A673 (cell line): ENCODE measurements around the gene ABCC5. TPM values are rescaled to one million over a fixed set of nuclear protein-coding genes. Genes with fewer than 3 reads are reported as not detected.

Source experiments
- BruUV-seq: library from RNA; stranded (reverse); fragments of 400-500 nt; replicated peaks from 2 replicates; lab custom pipeline; 2021; lab: Mats Ljungman, UMichigan
- CTCF ChIA-PET: fragments of 300-600 bp; sonication (Branson Sonifier 250); formaldehyde crosslinking; loops from one replicate; lab custom pipeline; 2022; ENCODE audit warnings: antibody characterized with exemption; lab: Charles Lee
- POLR2A ChIA-PET: fragments of 300-600 bp; sonication (Branson Sonifier 250); formaldehyde crosslinking; loops from one replicate; lab custom pipeline; 2022; ENCODE audit warnings: antibody characterized with exemption; ENCODE audit not compliant: low non-redundant PET; lab: Charles Lee
- DNase-seq: peaks from one replicate; pipeline ENCODE4 v3.0.0-alpha.2; 2015; ENCODE audit warnings: low spot score
- H3K27ac ChIP-seq: fragments of 200-600 bp; sonication (generic); 2 replicates; pipeline ENCODE4 v1.5.1; 2016; ENCODE audit warnings: mixed run types, low read depth, mild to moderate bottlenecking, mixed read lengths, antibody characterized with exemption, low read length; ENCODE audit not compliant: poor library complexity, severe bottlenecking
- H3K27me3 ChIP-seq: fragments of 200-600 bp; sonication (generic); replicated peaks from 2 replicates; pipeline ENCODE4 v1.6.1; 2017; ENCODE audit warnings: mixed run types, low read depth, mild to moderate bottlenecking, mixed read lengths, antibody characterized with exemption, low read length; ENCODE audit not compliant: insufficient read depth, poor library complexity
- H3K36me3 ChIP-seq: fragments of 200-600 bp; sonication (generic); 2 replicates; pipeline ENCODE4 v1.6.1; 2016; ENCODE audit warnings: mixed run types, mild to moderate bottlenecking, mixed read lengths, antibody characterized with exemption, low read length; ENCODE audit not compliant: insufficient read depth, poor library complexity, severe bottlenecking
- H3K4me1 ChIP-seq: fragments of 200-600 bp; sonication (generic); 2 replicates; pipeline ENCODE4 v1.6.1; 2017; ENCODE audit warnings: mixed run types, mild to moderate bottlenecking, mixed read lengths, antibody characterized with exemption, low read length; ENCODE audit not compliant: insufficient read depth, poor library complexity, severe bottlenecking
- H3K4me3 ChIP-seq: fragments of 200-600 bp; sonication (generic); 2 replicates; pipeline ENCODE4 v1.5.1; 2016; ENCODE audit warnings: low read depth, mixed run types, mild to moderate bottlenecking, mixed read lengths, low read length; ENCODE audit not compliant: poor library complexity, severe bottlenecking
- H3K9me3 ChIP-seq: fragments of 200-600 bp; sonication (generic); 2 replicates; pipeline ENCODE4 v1.6.1; 2016; ENCODE audit warnings: mixed run types, low read depth, mild to moderate bottlenecking, mixed read lengths, antibody characterized with exemption, low read length; ENCODE audit not compliant: poor library complexity, severe bottlenecking
- CTCF ChIP-seq: fragments of 300-800, 200-600 bp; sonication (generic); conservative IDR thresholded peaks from 2 replicates; pipeline ENCODE4 v1.5.1; 2017; ENCODE audit warnings: low read depth, mild to moderate bottlenecking, antibody characterized with exemption, low read length, moderate library complexity, mixed read lengths
- EZH2 ChIP-seq: fragments of 200-600 bp; sonication (generic); IDR thresholded peaks from 2 replicates; pipeline ENCODE4 v1.6.1; 2017; ENCODE audit warnings: borderline replicate concordance, low read depth, mild to moderate bottlenecking, mixed read lengths, antibody characterized with exemption, low read length; ENCODE audit not compliant: poor library complexity, severe bottlenecking
- intact Hi-C: fragments of 100-400 bp; cut with micrococcal nuclease; formaldehyde crosslinking; loops from one replicate; pipeline ENCODE4 v1.10.0; 2022; ENCODE audit not compliant: unreplicated experiment
- total RNA-seq: library from RNA; stranded (reverse); gene quantifications from 2 replicates; pipeline ENCODE4 v1.2.3, GENCODE V29; 2021

Gene ABCC5
- total RNA-seq, 1 experiment from 2014 or later: 32.0 TPM

- no peak for DNase-seq
- BruUV-seq: no TSS peak
- Histone ChIP-seq H3K27me3 (no peaks in the 10 kb centered on the region), H3K4me1 (no peaks in the 10 kb centered on the region), H3K4me3 (no peak overlapping the region), H3K27ac (no peak overlapping the region), H3K9me3 (no peaks in the 10 kb centered on the region), H3K36me3 (peaks cover 5% of the 10 kb centered on the region)
- TF ChIP-seq CTCF (no peak), EZH2 (no peak)
- intact Hi-C loops: no loop called here
- CTCF ChIA-PET: no interaction called here
- POLR2A ChIA-PET: no interaction called here
Measured at GRCh38 chr3:183966361-183966791, 51.3 kb downstream of the ABCC5 start.

GRCh38 chr3:183962807-183963206, 54.9 kb downstream of the ABCC5 start:
- no TSS peak for BruUV-seq
- H3K4me1 ChIP-seq: no peaks in the 10 kb centered on the region
- H3K4me3 ChIP-seq: no peak overlapping the region
- peaks cover 5% of the 10 kb centered on the region for H3K36me3 ChIP-seq
- no peak for TF ChIP-seq EZH2
- no peak for TF ChIP-seq CTCF
- ChIA-PET POLR2A (no interaction called here), CTCF (no interaction called here)
- no peaks in the 10 kb centered on the region for H3K9me3 ChIP-seq
- intact Hi-C loops: no loop called here
- H3K27me3 ChIP-seq: no peaks in the 10 kb centered on the region
- H3K27ac ChIP-seq: no peak overlapping the region
- no peak for DNase-seq

- intact Hi-C loops: no loop called here
- no peak overlapping the region for H3K27ac ChIP-seq
- ChIA-PET POLR2A (no interaction called here), CTCF (no interaction called here)
- no TSS peak for BruUV-seq
- H3K4me1 ChIP-seq: no peaks in the 10 kb centered on the region
- no peak overlapping the region for H3K4me3 ChIP-seq
- no peaks in the 10 kb centered on the region for H3K36me3 ChIP-seq
- no peak for TF ChIP-seq CTCF
- TF ChIP-seq EZH2: no peak
- no peaks in the 10 kb centered on the region for H3K27me3 ChIP-seq
- DNase-seq: no peak
- H3K9me3 ChIP-seq: no peaks in the 10 kb centered on the region
Measured at GRCh38 chr3:183959214-183959613, 58.5 kb downstream of the ABCC5 start.
